NCI-H82 treated with DMSO at 0.1 percent for 48 hours (cell line): ENCODE data around the gene MYL12B.

Source experiments
- DNase-seq: peaks from one replicate; lab custom pipeline; 2025; ENCODE audit not compliant: unreplicated experiment; lab: John Stamatoyannopoulos, UW

The MYL12B gene

GRCh38 chr18:3234457-3234856 lies 27.5 kb upstream of the MYL12B start:
- DNase-seq, result no peak

- DNase-seq, result no peak
Observed at GRCh38 chr18:3235846-3236245, 26.1 kb upstream of the MYL12B start.

- DNase-seq, result no peak
Observed at GRCh38 chr18:3236470-3236869, 25.5 kb upstream of the MYL12B start.

- DNase-seq, result no peak
Observed at GRCh38 chr18:3238742-3239141, 23.2 kb upstream of the MYL12B start.

- DNase-seq, result no peak
Observed at GRCh38 chr18:3245185-3245564, 16.8 kb upstream of the MYL12B start.

GRCh38 chr18:3245853-3246634 lies 15.9 kb upstream of the MYL12B start:
- DNase-seq, result peak; percentile 62

GRCh38 chr18:3246635-3247239 lies 15.2 kb upstream of the MYL12B start:
- DNase-seq, result no peak

- peak; percentile 93 for DNase-seq
Observed at GRCh38 chr18:3247240-3248061, 14.5 kb upstream of the MYL12B start, which contains the start of gene MYL12A. Gene MYL12A, plus strand, starts transcription at chr18:3247801. Its CDS starts 5,447 bp downstream, at chr18:3253248.

GRCh38 chr18:3248062-3248657 lies 13.8 kb upstream of the MYL12B start:
- no peak for DNase-seq

- no peak for DNase-seq
Observed at GRCh38 chr18:3248658-3249359, 13.1 kb upstream of the MYL12B start.

- no peak for DNase-seq
Observed at GRCh38 chr18:3250237-3251107, 11.5 kb upstream of the MYL12B start.

- no peak for DNase-seq
Observed at GRCh38 chr18:3251249-3251962, 10.5 kb upstream of the MYL12B start.

- DNase-seq, result no peak
Observed at GRCh38 chr18:3251963-3252277, 10.0 kb upstream of the MYL12B start.

- DNase-seq, result no peak
Observed at GRCh38 chr18:3252843-3253242, 9.1 kb upstream of the MYL12B start.

GRCh38 chr18:3254725-3255124 lies 7.2 kb upstream of the MYL12B start:
- DNase-seq, result no peak

GRCh38 chr18:3255611-3256165 lies 6.2 kb upstream of the MYL12B start:
- no peak for DNase-seq

- DNase-seq, result no peak
Observed at GRCh38 chr18:3256693-3257626, 5.0 kb upstream of the MYL12B start.

- DNase-seq, result no peak
Observed at GRCh38 chr18:3257627-3258120, 4.3 kb upstream of the MYL12B start.
